CD4-positive, alpha-beta T cell treated with Interferon alpha-2 for 1 hour (primary cell): ENCODE results near the gene DNAAF8.

Experiments
- DNase-seq, 2 donors: peaks; one replicate each; pipeline ENCODE4 v3.0.0-alpha.2; 2020 to 2022

The DNAAF8 gene

GRCh38 chr16:4734063-4734729 is at the start of gene DNAAF8, which contains the start of gene ANKS3:
Gene DNAAF8, plus strand, starts transcription at chr16:4734537. Its CDS starts 1,978 bp downstream, at chr16:4736515.
Gene ANKS3, minus strand, starts transcription at chr16:4734271. Its CDS starts 4,122 bp downstream, at chr16:4730149.
- DNase-seq = peak; percentile 77 to 82

DNA sequence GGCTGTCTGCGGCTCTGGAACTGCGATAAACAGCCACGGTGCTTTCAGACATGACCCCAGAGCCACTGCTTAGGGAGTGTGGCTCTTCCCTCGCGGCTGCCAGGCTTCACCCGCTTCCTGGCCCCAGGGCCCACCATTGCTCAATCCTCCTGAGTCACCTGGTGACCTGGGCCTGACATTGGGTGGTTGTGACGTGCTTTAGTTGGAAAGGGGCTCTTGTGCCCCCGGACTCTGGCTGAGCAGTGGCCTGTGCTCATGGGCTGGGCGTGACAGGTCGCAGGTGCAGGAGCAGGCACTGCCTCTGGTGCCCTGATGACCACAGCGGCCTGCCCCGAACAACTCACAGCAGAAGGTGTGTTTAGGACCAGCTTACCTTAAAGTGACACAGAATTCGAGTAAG is 49.6 kb upstream of the DNAAF8 start:
- DNase-seq = no peak

GRCh38 chr16:4685292-4685691 is 49.0 kb upstream of the DNAAF8 start:
- DNase-seq = no peak

DNA sequence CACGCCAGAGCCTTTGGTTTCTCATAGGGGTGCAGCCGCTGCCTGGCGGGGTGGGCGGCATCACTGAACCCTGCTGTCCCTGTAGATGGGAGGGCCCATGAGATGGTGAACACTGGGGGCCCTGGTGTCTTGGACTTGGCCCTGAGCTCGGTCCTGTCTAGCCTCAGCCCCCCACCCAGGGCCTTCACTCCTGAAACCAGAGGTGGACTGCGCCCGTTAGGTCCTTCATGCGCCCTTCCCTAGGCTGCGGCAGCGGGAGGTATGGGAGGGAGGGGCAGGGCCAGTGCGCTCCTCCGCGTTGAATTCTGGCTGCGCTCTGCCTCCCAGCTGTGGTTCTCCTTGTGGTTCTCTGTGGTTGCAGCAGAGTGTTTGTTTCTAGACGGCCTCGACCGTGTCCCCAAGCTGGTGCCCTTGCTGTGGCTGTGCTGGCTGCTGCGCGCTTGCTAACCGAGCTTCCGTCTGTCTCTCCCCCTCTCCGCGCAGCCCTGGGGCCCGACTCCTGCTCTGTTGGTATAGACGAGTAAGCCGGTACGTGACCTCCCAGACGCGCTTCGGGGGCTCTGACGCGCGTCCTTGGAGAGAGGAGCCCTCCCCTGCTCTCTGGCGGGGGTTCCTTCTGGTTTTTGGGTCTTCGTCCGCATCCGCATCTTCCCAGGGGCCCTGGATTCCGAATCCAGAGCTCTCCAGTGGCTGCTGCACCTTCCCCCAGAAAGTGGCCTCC is 48.4 kb upstream of the DNAAF8 start:
- DNase-seq = no peak

GRCh38 chr16:4686497-4687210 is 47.7 kb upstream of the DNAAF8 start:
- DNase-seq = no peak

DNA sequence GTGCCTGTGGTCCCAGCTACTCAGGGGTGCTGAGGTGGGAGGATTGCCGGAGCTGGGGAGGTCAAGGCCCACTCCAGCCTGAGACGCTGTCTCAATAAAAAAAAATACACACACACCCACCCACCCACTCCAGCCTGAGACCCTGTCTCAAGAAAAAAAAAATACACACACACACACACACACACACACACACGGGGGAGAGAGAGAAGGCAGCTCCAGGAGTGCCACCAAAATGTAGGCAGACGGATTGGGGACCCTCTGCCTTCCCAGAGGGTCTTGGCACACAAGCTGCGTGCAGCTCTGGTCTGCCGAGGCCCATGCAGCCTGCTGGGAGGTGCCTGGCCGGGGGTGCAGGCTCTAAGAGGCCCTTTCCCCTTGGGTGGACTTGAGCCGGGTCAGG is 46.9 kb upstream of the DNAAF8 start:
- DNase-seq = no peak

- no peak for DNase-seq
Measured at GRCh38 chr16:4687946-4688673, 46.2 kb upstream of the DNAAF8 start.

- DNase-seq = no peak
Measured at GRCh38 chr16:4688674-4689045, 45.7 kb upstream of the DNAAF8 start.

- DNase-seq = no peak
Measured at GRCh38 chr16:4689091-4689671, 45.2 kb upstream of the DNAAF8 start.

DNA sequence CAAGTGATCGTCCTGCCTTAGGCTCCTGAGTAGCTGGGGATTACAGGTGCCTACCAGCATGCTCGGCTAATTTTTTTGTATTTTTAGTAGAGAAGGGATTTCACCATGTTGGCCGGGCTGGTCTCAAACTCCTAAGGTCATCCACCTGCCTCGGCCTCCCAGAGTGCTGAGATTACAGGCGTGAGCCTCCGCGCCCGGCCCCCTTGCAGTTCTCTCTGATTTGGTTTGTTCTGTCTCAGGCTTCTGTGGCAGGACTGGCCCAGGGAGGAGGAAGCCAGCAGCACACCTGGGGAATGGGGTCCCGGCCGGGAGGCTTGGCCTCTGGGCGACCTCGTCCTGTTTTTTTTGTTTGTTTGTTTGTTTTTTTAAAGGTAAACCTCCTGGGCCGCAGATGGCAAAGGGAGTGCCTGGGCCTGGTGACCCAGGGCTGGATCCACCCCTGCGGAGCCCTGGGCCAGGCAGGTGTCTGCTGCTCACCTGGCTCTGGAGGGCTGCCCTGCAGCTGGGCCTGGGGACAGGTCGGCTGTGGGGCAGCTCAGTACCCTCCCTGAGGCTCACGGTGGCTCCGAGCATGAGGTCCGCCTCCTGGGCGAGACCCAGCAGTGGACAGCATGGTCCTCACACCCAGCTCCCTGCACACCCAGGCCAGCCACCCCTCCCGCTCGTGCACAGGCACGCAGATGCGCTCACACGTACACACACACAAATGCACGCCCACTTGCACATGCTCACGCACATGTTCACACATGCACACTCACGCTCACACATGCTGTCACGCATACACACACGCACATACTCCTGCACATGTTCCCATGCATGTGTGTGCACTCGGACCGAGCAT is 44.3 kb upstream of the DNAAF8 start:
- DNase-seq = no peak

- DNase-seq = no peak
Measured at GRCh38 chr16:4690946-4691665, 43.2 kb upstream of the DNAAF8 start.

GRCh38 chr16:4691666-4692412 is 42.5 kb upstream of the DNAAF8 start:
- no peak for DNase-seq

DNA sequence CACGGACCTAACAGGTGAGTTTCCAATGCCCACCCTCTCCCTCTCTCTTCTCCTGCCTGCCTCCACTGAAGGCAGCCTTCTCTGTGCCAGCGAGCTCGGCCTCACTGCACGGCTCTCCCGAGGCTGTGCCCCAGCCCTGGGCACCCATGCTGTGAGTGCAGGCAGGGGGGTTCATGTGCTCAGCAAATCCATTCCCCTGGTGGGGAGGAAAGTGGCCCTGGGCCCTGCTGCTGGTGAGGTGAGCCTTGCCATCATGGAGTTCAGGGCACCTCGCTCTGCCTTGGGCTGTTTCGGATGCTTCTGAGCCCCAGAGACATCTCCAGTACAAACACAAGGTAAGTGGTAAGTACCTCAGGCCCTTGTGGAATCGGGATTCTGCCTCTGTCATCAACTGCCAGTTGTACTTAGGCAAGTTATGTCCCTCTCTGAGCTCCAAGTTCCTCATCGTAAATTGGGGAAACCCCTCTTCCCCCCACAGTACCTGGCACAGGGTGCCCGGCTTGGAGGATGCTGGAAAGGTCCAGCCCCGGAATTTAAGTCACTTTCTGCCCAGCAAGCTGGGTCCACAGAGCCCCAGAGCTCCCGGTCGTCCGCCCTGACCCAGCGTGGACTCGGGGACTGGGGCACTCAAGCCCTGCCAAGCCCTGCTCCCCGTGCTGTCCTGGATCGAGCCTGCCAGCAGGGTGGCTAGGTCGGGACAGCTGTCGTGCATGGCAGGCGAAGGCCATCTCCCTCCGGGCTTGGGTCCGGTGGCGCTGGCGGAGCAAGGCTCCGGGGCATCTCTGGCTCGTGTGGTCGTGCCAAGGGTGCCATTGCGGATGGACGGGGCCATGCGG is 41.7 kb upstream of the DNAAF8 start:
- DNase-seq = no peak

DNA sequence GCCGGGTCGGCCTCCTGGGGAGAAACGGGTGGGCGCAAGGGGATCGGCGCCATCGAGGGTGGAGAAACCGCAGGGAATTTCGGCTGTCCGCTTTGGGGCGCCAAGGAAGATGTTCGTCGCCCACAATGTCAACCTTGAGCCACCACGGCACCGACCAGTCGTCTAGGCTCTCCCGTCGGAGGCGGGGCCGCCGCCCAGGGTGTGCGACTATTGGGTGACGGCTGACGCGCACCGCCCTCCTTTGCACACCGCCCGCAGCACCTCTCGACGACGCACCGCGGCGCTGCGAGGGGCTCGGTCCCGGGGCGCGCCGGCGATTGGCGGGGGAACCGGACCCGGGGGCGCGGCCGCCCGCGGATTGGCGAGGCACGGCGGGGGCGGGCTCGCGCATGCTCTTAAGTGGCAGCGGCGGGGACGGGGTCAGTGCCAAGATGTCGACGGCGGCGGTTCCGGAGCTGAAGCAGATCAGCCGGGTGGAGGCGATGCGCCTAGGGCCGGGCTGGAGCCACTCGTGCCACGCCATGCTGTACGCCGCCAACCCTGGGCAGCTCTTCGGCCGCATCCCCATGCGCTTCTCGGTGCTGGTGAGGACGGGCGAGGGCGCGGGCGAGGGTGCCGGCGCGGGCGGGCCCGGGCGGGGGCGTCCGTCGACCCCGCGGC is 40.9 kb upstream of the DNAAF8 start, which contains the start of gene NUDT16L1:
Gene NUDT16L1, plus strand, starts transcription at position 267 of the 660 bp plus-strand sequence. Its CDS starts 165 bp downstream, at position 432.
- DNase-seq = peak; percentile 96 to 97

DNA sequence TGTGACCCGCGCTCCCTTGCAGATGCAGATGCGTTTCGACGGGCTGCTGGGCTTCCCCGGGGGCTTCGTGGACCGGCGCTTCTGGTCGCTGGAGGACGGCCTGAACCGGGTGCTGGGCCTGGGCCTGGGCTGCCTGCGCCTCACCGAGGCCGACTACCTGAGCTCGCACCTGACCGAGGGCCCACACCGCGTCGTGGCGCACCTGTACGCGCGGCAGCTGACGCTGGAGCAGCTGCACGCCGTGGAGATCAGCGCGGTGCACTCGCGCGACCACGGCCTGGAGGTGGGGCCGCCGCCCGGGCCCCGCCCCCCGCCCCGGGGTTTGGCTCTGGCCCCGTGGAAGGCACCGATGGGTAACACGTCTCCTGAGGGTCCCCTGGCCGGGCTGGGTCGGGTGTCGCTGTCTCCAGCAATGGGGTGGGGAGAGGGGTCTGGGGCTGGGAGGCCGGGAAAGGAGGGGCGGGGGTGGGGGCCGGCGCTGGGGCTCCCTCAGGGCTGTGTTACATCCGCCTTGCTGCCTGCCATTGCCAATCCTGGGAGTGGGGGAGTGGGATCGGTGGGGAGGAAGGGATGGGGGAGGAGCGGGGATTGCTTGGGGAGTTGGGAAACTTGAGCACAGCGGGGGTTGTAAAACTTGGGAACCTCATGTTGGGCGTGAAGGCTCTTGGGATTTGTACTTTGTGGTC is 40.2 kb upstream of the DNAAF8 start:
- peak; percentile 28 to 57 for DNase-seq

DNA sequence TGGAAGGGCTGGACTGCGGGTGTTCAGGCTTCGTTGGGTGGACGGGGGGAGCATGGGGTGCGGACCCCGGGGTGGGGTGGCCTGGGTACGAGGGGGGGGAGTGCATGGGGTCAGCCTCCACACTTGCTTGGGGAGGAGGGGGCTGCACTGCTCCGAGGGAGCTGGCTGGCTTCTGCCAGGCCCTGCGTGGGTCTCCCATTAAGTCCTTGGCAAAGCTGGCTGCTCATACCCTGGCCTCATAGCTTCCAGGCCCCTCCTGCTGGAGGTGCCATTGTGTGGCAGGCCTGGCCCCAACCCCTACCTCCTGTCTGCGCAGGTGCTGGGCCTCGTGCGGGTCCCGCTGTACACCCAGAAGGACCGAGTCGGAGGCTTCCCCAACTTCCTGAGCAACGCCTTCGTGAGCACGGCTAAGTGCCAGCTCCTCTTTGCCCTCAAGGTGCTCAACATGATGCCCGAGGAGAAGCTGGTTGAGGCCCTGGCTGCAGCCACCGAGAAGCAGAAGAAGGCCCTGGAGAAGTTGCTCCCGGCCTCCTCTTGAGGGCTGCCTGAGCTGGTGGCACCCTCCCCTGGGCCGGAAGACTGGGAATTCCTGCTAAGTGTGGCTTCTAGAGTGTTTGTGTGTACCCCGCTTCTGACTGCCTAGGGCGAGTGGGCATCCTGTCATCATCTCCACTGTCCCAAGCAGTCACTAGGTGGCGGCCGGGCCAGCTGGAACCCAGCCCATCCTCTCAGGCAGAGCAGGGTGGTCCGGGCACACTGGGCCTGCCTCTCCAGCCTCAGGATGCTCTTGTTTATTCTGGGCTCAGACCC is 39.5 kb upstream of the DNAAF8 start:
- no peak for DNase-seq
